ENCODE data around the gene RIMBP3B.
"Not testable (repeated sequence)": the region's sequence is repeated elsewhere in the genome, so short reads cannot be mapped to it uniquely, and the experiment has no call there.

DNA sequence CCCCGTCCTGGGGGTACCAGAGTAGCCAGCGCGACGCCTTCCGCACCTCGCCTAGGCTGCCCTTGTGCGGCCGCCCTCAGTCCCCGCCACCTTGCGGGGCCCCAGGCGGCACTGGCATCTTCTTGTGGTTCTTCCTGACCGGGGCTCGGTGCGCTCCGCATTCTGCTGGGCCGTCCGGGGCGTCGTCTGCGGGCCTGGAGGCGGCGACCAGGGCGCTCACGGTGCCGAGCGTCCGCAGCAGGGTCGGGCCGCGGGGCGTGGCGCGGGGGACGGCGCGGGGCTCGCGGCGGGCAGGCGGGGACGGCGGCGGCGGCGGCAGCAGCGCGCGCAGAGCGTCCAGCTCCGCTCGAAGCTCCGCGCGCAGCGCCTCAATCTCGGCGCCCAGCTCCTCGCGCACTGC, 23.0 kb upstream of the RIMBP3B start:
- TF ChIP-seq, protein P1, sequence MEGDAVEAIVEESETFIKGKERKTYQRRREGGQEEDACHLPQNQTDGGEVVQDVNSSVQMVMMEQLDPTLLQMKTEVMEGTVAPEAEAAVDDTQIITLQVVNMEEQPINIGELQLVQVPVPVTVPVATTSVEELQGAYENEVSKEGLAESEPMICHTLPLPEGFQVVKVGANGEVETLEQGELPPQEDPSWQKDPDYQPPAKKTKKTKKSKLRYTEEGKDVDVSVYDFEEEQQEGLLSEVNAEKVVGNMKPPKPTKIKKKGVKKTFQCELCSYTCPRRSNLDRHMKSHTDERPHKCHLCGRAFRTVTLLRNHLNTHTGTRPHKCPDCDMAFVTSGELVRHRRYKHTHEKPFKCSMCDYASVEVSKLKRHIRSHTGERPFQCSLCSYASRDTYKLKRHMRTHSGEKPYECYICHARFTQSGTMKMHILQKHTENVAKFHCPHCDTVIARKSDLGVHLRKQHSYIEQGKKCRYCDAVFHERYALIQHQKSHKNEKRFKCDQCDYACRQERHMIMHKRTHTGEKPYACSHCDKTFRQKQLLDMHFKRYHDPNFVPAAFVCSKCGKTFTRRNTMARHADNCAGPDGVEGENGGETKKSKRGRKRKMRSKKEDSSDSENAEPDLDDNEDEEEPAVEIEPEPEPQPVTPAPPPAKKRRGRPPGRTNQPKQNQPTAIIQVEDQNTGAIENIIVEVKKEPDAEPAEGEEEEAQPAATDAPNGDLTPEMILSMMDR (conservative IDR thresholded peaks at IDR 0.05; ENCODE audit: low read length) = not testable (repeated sequence)
- not testable (repeated sequence) for TF ChIP-seq EZH2phosphoT487 (IDR thresholded peaks at IDR 0.05; ENCODE audit: borderline replicate concordance)
